Panc1 (cell line): ENCODE data around the gene HES1. TPM values are rescaled to one million over a fixed set of nuclear protein-coding genes. Genes with fewer than 3 reads are reported as not detected.
"Not testable (repeated sequence)": the region's sequence is repeated elsewhere in the genome, so short reads cannot be mapped to it uniquely, and the experiment has no call there.

Experiments used
- ATAC-seq: fragments of 200-7000 bp; cut with Tn5 transposase; 2 replicates; pipeline ENCODE4 v1.9.1; 2020; ENCODE audit warnings: mild to moderate bottlenecking, moderate library complexity
- BruUV-seq: library from RNA; stranded (reverse); fragments of 400-500 nt; replicated peaks from 2 replicates; lab custom pipeline; 2021; lab: Mats Ljungman, UMichigan
- CTCF ChIA-PET: fragments of 300-600 bp; sonication (Branson Sonifier 250); formaldehyde crosslinking; loops from one replicate; lab custom pipeline; 2022; ENCODE audit warnings: antibody characterized with exemption; lab: Charles Lee
- POLR2A ChIA-PET: fragments of 300-600 bp; sonication (Branson Sonifier 250); formaldehyde crosslinking; loops from one replicate; lab custom pipeline; 2022; ENCODE audit warnings: antibody characterized with exemption; lab: Charles Lee
- DNase-seq: peaks from one replicate; pipeline ENCODE4 v3.0.0-alpha.2; 2010; ENCODE audit warnings: low read depth, low spot score
- H3K27ac ChIP-seq: 2 replicates; pipeline ENCODE4 v1.5.1; 2011; ENCODE audit warnings: mild to moderate bottlenecking, low read length, inconsistent platforms
- H3K27me3 ChIP-seq: fragments of 200-500 bp; sonication (Bioruptor generic); 2 replicates; pipeline ENCODE4 v1.6.0; 2014; ENCODE audit warnings: low read length, inconsistent platforms; ENCODE audit not compliant: control insufficient read depth, insufficient read depth
- H3K36me3 ChIP-seq: fragments of 200-500 bp; sonication (Bioruptor generic); 2 replicates; pipeline ENCODE4 v1.5.1; 2014; ENCODE audit warnings: inconsistent platforms, mild to moderate bottlenecking, low read length, moderate library complexity; ENCODE audit not compliant: control insufficient read depth, insufficient read depth
- H3K4me1 ChIP-seq: 2 replicates; pipeline ENCODE4 v1.5.1; 2011; ENCODE audit warnings: inconsistent platforms, mild to moderate bottlenecking, low read length, moderate library complexity; ENCODE audit not compliant: control insufficient read depth, insufficient read depth
- H3K4me3 ChIP-seq, 2 experiments: 2 replicates each; pipeline ENCODE4 v1.5.1; 2011 to 2012; ENCODE audit warnings: low read depth in 2 of 2, low read length in 2 of 2, mild to moderate bottlenecking in 2 of 2, inconsistent platforms in 1 of 2, moderate library complexity in 1 of 2
- H3K9me3 ChIP-seq: fragments of 200-500 bp; sonication (Bioruptor generic); 2 replicates; pipeline ENCODE4 v1.5.1; 2014; ENCODE audit warnings: low read depth, mild to moderate bottlenecking, inconsistent platforms, low read length, moderate library complexity; ENCODE audit not compliant: control insufficient read depth, insufficient read depth
- POLR2AphosphoS5 ChIP-seq: IDR thresholded peaks from 2 replicates; pipeline ENCODE4 v1.6.1; 2012; ENCODE audit warnings: mild to moderate bottlenecking, low read depth, low read length, moderate library complexity
- SIN3A ChIP-seq: IDR thresholded peaks from 2 replicates; pipeline ENCODE4 v1.6.1; 2012; ENCODE audit warnings: low read depth, mild to moderate bottlenecking, low read length, moderate library complexity, borderline replicate concordance; ENCODE audit not compliant: insufficient read depth
- TCF7L2 ChIP-seq: IDR thresholded peaks from 2 replicates; pipeline ENCODE4 v1.6.1; 2011; ENCODE audit warnings: mild to moderate bottlenecking, low read depth, low read length, inconsistent platforms
- in situ Hi-C: cut with HindIII; loops from 2 replicates; pipeline ENCODE4 v1.10.0; 2016; ENCODE audit warnings: low sequenced_read_pairs, low pct_unique_long_range_greater_than_20kb
- intact Hi-C: fragments of 100-400 bp; cut with micrococcal nuclease; formaldehyde crosslinking; loops from one replicate; pipeline ENCODE4 v1.10.0; 2022; ENCODE audit not compliant: unreplicated experiment
- total RNA-seq: library from RNA; stranded (reverse); gene quantifications from one replicate; pipeline ENCODE4 v1.2.1, GENCODE V29; 2021; ENCODE audit not compliant: unreplicated experiment
- TF ChIP-seq, protein P1 (sequence below), 2 experiments: IDR thresholded peaks; 2 replicates each; pipeline ENCODE4 v1.6.1; 2011 to 2012; ENCODE audit warnings: low read depth in 2 of 2, control low read depth in 1 of 2, low read length in 1 of 2, mild to moderate bottlenecking in 1 of 2, moderate library complexity in 1 of 2; ENCODE audit not compliant: insufficient read depth in 1 of 2
- TF ChIP-seq, protein P2 (sequence below): fragments of 450-650 bp; IDR thresholded peaks from 2 replicates; pipeline ENCODE4 v1.5.1; 2017; ENCODE audit warnings: mild to moderate bottlenecking

The HES1 gene
- total RNA-seq, 1 experiment from 2014 or later, result 28.5 TPM

DNA sequence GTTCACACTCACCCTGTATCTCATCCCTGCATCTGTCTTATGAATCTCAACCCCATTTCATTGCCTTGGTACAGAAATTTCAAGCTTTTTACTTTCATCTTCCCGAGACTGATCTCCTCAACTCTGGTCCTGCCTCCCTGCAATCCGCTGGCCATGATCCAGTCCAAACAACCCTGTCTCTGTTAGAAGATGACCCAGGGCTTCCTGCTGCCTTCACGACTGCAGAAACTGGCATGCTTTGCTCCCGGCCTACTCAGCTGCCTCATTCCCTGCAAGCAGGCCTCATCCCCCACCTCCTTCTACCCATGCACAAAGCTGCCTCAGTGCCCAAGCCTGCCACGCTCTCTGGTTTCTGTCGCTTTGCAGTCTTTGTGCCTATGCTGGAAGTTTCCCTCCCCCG is 12.4 kb downstream of the HES1 start:
- Histone ChIP-seq H3K27me3 (no peaks in the 10 kb centered on the region), H3K4me3 (no peak overlapping the region), H3K27ac (no peak overlapping the region), H3K9me3 (no peaks in the 10 kb centered on the region), H3K4me1 (peaks cover 13% of the 10 kb centered on the region), H3K36me3 (no peaks in the 10 kb centered on the region)
- intact Hi-C loops, result no loop called here
- no TSS peak for BruUV-seq
- DNase-seq (no peak), ATAC-seq (peak; percentile 42)
- POLR2A ChIA-PET, result no interaction called here
- CTCF ChIA-PET, result no interaction called here
- in situ Hi-C loops, result no loop called here
- no peak for TF ChIP-seq SIN3A
- no peak for TF ChIP-seq TCF7L2
- TF ChIP-seq POLR2AphosphoS5, result no peak

DNA sequence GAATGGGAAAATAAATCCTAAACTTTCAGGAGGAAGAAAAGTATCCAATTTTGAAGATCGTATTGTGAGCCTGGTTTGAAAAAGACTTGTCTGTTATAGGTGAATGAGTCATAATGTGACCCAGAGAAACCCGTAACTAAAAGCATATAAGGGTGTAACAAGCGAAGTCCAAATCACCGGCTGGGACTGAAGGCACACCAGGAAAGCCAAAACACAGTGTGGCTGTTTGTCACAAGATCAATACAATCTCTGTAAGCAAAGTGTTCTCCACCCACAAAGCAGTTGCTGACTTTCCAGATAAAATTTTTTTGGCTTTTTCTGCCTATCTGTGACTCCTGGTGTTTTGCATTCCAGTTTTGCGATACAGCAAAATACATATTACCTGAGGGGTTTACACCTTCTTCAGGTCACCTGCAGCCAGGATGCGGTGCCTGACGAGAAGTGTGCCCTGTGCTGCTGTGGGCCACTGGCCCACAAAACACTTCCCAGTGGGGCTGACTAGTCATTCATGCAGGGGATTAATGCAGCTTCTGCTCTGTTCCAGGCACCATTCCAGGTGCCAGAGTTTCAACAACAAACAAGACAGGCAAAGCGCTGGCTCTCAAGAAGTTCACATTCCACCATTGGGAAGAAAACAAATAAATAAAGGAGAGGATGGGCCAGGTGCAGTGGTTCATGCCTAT is 14.4 kb downstream of the HES1 start:
- ChIA-PET POLR2A (no interaction called here), CTCF (no interaction called here)
- Histone ChIP-seq H3K27me3 (no peaks in the 10 kb centered on the region), H3K27ac (no peak overlapping the region), H3K36me3 (no peaks in the 10 kb centered on the region), H3K4me3 (no peak overlapping the region), H3K9me3 (peaks cover 7% of the 10 kb centered on the region; the same call in 1 of the 2 replicates), H3K4me1 (peaks cover 13% of the 10 kb centered on the region)
- in situ Hi-C loops (no loop called here), intact Hi-C loops (no loop called here)
- no TSS peak for BruUV-seq
- ATAC-seq (no peak), DNase-seq (no peak)
- TF ChIP-seq POLR2AphosphoS5 (no peak), TCF7L2 (no peak), SIN3A (no peak)
- TF ChIP-seq, protein P1, sequence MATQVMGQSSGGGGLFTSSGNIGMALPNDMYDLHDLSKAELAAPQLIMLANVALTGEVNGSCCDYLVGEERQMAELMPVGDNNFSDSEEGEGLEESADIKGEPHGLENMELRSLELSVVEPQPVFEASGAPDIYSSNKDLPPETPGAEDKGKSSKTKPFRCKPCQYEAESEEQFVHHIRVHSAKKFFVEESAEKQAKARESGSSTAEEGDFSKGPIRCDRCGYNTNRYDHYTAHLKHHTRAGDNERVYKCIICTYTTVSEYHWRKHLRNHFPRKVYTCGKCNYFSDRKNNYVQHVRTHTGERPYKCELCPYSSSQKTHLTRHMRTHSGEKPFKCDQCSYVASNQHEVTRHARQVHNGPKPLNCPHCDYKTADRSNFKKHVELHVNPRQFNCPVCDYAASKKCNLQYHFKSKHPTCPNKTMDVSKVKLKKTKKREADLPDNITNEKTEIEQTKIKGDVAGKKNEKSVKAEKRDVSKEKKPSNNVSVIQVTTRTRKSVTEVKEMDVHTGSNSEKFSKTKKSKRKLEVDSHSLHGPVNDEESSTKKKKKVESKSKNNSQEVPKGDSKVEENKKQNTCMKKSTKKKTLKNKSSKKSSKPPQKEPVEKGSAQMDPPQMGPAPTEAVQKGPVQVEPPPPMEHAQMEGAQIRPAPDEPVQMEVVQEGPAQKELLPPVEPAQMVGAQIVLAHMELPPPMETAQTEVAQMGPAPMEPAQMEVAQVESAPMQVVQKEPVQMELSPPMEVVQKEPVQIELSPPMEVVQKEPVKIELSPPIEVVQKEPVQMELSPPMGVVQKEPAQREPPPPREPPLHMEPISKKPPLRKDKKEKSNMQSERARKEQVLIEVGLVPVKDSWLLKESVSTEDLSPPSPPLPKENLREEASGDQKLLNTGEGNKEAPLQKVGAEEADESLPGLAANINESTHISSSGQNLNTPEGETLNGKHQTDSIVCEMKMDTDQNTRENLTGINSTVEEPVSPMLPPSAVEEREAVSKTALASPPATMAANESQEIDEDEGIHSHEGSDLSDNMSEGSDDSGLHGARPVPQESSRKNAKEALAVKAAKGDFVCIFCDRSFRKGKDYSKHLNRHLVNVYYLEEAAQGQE (IDR thresholded peaks at IDR 0.05; ENCODE audit: insufficient read depth in 1 of 2, low read depth in 2 of 2, low read length in 1 of 2), result no peak
- TF ChIP-seq, protein P2, sequence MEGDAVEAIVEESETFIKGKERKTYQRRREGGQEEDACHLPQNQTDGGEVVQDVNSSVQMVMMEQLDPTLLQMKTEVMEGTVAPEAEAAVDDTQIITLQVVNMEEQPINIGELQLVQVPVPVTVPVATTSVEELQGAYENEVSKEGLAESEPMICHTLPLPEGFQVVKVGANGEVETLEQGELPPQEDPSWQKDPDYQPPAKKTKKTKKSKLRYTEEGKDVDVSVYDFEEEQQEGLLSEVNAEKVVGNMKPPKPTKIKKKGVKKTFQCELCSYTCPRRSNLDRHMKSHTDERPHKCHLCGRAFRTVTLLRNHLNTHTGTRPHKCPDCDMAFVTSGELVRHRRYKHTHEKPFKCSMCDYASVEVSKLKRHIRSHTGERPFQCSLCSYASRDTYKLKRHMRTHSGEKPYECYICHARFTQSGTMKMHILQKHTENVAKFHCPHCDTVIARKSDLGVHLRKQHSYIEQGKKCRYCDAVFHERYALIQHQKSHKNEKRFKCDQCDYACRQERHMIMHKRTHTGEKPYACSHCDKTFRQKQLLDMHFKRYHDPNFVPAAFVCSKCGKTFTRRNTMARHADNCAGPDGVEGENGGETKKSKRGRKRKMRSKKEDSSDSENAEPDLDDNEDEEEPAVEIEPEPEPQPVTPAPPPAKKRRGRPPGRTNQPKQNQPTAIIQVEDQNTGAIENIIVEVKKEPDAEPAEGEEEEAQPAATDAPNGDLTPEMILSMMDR, result no peak

DNA sequence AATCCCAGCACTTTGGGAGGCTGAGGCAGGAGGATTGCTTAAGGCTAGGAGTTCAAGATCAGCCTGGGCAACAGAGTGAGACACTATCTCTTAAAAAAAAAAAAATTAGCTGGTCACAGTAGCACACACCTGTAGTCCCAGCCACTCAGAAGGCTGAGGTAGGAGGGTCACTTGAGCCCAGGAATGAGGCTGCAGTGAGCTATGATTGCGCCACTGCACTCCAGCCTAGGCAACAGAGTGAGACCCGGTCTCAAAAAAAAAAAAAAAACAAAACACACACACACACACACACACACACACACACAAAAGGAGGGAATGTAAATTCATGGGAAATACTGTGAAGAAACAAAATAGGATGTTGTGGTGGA is 15.0 kb downstream of the HES1 start:
- peaks cover 13% of the 10 kb centered on the region for H3K4me1 ChIP-seq
- CTCF ChIA-PET, H3K4me3 ChIP-seq, H3K9me3 ChIP-seq, BruUV-seq, POLR2A ChIA-PET, intact Hi-C loops, H3K27me3 ChIP-seq, DNase-seq, H3K36me3 ChIP-seq, H3K27ac ChIP-seq, in situ Hi-C loops, ATAC-seq: not testable (repeated sequence)
